Upper lobe of left lung (tissue), 4 donors: Measurements from ENCODE around the gene HNRNPA1L2.

Experiments used
- POLR2A ChIP-seq, 4 donors: fragments of 450-650 bp; IDR thresholded peaks; one replicate each; pipeline ENCODE4 v1.5.1; 2016 to 2017; ENCODE audit warnings: antibody characterized with exemption in 4 of 4, mild to moderate bottlenecking in 2 of 4
- TF ChIP-seq, protein P1 (sequence below), 6 experiments: fragments of 450-650 bp in 4 of 6; fragments of 200-600 bp in 2 of 6; sonication (generic) in 2 of 6; IDR thresholded peaks; one replicate each; pipeline ENCODE4 v1.5.1; 2016 to 2019; ENCODE audit warnings: antibody characterized with exemption in 6 of 6

DNA sequence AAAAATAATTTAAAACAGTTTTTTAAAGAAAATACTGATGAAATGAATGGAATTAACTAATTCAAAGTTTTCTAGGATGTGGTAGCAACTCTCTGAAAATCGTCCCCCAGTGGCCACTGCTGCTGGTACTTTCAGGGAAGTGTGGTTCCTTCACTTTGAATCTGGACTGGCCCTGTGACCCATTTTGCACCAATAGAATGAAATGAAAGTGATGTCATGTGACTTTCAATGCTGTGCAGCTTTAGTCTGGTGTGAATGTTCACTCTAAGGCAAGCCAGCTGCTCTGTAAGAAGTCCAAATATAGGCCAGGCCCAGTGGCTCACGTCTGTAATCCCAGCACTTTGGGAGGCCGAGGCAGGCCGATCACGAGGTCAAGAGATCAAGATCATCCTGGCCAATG is 26.4 kb upstream of the HNRNPA1L2 start:
- TF ChIP-seq, protein P1, sequence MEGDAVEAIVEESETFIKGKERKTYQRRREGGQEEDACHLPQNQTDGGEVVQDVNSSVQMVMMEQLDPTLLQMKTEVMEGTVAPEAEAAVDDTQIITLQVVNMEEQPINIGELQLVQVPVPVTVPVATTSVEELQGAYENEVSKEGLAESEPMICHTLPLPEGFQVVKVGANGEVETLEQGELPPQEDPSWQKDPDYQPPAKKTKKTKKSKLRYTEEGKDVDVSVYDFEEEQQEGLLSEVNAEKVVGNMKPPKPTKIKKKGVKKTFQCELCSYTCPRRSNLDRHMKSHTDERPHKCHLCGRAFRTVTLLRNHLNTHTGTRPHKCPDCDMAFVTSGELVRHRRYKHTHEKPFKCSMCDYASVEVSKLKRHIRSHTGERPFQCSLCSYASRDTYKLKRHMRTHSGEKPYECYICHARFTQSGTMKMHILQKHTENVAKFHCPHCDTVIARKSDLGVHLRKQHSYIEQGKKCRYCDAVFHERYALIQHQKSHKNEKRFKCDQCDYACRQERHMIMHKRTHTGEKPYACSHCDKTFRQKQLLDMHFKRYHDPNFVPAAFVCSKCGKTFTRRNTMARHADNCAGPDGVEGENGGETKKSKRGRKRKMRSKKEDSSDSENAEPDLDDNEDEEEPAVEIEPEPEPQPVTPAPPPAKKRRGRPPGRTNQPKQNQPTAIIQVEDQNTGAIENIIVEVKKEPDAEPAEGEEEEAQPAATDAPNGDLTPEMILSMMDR (IDR thresholded peaks at IDR 0.05), result no peak
- TF ChIP-seq POLR2A (IDR thresholded peaks at IDR 0.05), result no peak
